Left ventricle myocardium inferior (tissue), 1 donor: ENCODE data around the gene EFHC1. TPM values are rescaled to one million over a fixed set of nuclear protein-coding genes. Genes with fewer than 3 reads are reported as not detected.
"Not testable (repeated sequence)": the region's sequence is repeated elsewhere in the genome, so short reads cannot be mapped to it uniquely, and the experiment has no call there.

ENCODE experiments used
- DNase-seq: peaks from one replicate; pipeline ENCODE4 v3.0.0-alpha.2; 2020
- H3K27ac ChIP-seq: fragments of 200-600 bp; replicated peaks from 2 replicates; pipeline ENCODE4 v1.8.0; 2021
- H3K27me3 ChIP-seq: fragments of 200-600 bp; 2 replicates; pipeline ENCODE4 v1.8.0; 2021; ENCODE audit warnings: low read depth
- H3K36me3 ChIP-seq: fragments of 200-600 bp; 2 replicates; pipeline ENCODE4 v1.8.0; 2021
- H3K4me1 ChIP-seq: fragments of 200-600 bp; 2 replicates; pipeline ENCODE4 v1.8.0; 2021
- H3K4me3 ChIP-seq: fragments of 200-600 bp; 2 replicates; pipeline ENCODE4 v1.8.0; 2021; ENCODE audit warnings: mild to moderate bottlenecking, moderate library complexity
- H3K9me3 ChIP-seq: fragments of 200-600 bp; replicated peaks from 2 replicates; pipeline ENCODE4 v1.8.0; 2021
- CTCF ChIP-seq: fragments of 200-600 bp; IDR thresholded peaks from 2 replicates; pipeline ENCODE4 v1.8.0; 2021; ENCODE audit warnings: antibody characterized with exemption, mild to moderate bottlenecking, borderline replicate concordance
- intact Hi-C: fragments of 100-400 bp; cut with micrococcal nuclease; formaldehyde crosslinking; loops from one replicate; pipeline ENCODE4 v1.11.0; 2022
- total RNA-seq: library from RNA; stranded (reverse); fragmentation: NEBNext Ultra II Directional; extraction: Animal tissue kit (Norgen Biotek cat#: 25700); gene quantifications from one replicate; pipeline ENCODE4 v1.2.1, GENCODE V29; 2021
- donor health status: DM: no; HTN: yes; CAD: no; lungs with severe emphysema.

The EFHC1 gene
- total RNA-seq, 1 donor from 2014 or later, result 5.7 TPM

GRCh38 chr6:52385074-52385473 lies 35.1 kb upstream of the EFHC1 start:
- Histone ChIP-seq H3K27ac (no peak overlapping the region), H3K9me3 (no peaks in the 10 kb centered on the region), H3K27me3 (no peaks in the 10 kb centered on the region), H3K36me3 (no peaks in the 10 kb centered on the region), H3K4me1 (peaks cover 16% of the 10 kb centered on the region), H3K4me3 (no peak overlapping the region)
- no peak for TF ChIP-seq CTCF
- DNase-seq, result no peak
- intact Hi-C loops, result no loop called here

GRCh38 chr6:52388119-52388518 lies 32.0 kb upstream of the EFHC1 start:
- H3K27me3 ChIP-seq, H3K9me3 ChIP-seq, H3K4me3 ChIP-seq, H3K27ac ChIP-seq, H3K36me3 ChIP-seq, intact Hi-C loops, DNase-seq: not testable (repeated sequence)
- H3K4me1 ChIP-seq, result peaks cover 23% of the 10 kb centered on the region

- DNase-seq, result no peak
- Histone ChIP-seq H3K27ac (no peak overlapping the region), H3K27me3 (no peaks in the 10 kb centered on the region), H3K4me1 (peaks cover 23% of the 10 kb centered on the region), H3K4me3 (no peak overlapping the region), H3K9me3 (no peaks in the 10 kb centered on the region), H3K36me3 (no peaks in the 10 kb centered on the region)
- no peak for TF ChIP-seq CTCF
- intact Hi-C loops, result no loop called here
Measured at GRCh38 chr6:52388790-52389189, 31.4 kb upstream of the EFHC1 start.

GRCh38 chr6:52389264-52389625 lies 30.9 kb upstream of the EFHC1 start:
- H3K4me1 ChIP-seq, result peaks cover 23% of the 10 kb centered on the region
- H3K27ac ChIP-seq, result peak overlapping the region; percentile 24
- H3K4me3 ChIP-seq, result no peak overlapping the region
- intact Hi-C loops, result no loop called here
- H3K9me3 ChIP-seq, result no peaks in the 10 kb centered on the region
- no peak for TF ChIP-seq CTCF
- H3K27me3 ChIP-seq, result no peaks in the 10 kb centered on the region
- H3K36me3 ChIP-seq, result no peaks in the 10 kb centered on the region
- DNase-seq, result no peak

- peak; percentile 19 for DNase-seq
- Histone ChIP-seq H3K4me1 (peaks cover 23% of the 10 kb centered on the region), H3K9me3 (no peaks in the 10 kb centered on the region), H3K36me3 (no peaks in the 10 kb centered on the region), H3K27me3 (no peaks in the 10 kb centered on the region), H3K27ac (peak overlapping the region; percentile 24), H3K4me3 (no peak overlapping the region)
- intact Hi-C loops, result no loop called here
- no peak for TF ChIP-seq CTCF
Measured at GRCh38 chr6:52389626-52390360, 30.3 kb upstream of the EFHC1 start.

- intact Hi-C loops, result no loop called here
- H3K27ac ChIP-seq, result no peak overlapping the region
- no peaks in the 10 kb centered on the region for H3K9me3 ChIP-seq
- no peaks in the 10 kb centered on the region for H3K36me3 ChIP-seq
- H3K27me3 ChIP-seq, result no peaks in the 10 kb centered on the region
- no peak for TF ChIP-seq CTCF
- no peak overlapping the region for H3K4me3 ChIP-seq
- peaks cover 23% of the 10 kb centered on the region for H3K4me1 ChIP-seq
- DNase-seq, result no peak
Measured at GRCh38 chr6:52390361-52390727, 29.8 kb upstream of the EFHC1 start.
